ENCODE results near the gene FOXD4L1. TPM values are rescaled to one million over a fixed set of nuclear protein-coding genes. Genes with fewer than 3 reads are reported as not detected.
"Not testable (repeated sequence)": the region's sequence is repeated elsewhere in the genome, so short reads cannot be mapped to it uniquely, and the experiment has no call there.

The FOXD4L1 gene
- total RNA-seq, 1 experiment from 2014 or later: not detected

GRCh38 chr2:113510913-113511312 is 12.4 kb downstream of the FOXD4L1 start:
- not testable (repeated sequence) for H3K4me1 Mint-ChIP-seq; H4K8ac ChIP-seq (replicated peaks; ENCODE audit: insufficient read length, low read depth, low read length); H4K91ac ChIP-seq (ENCODE audit: insufficient read length, low read depth, low read length); H3K27me3 ChIP-seq (ENCODE audit: insufficient read depth, low read length); H3K27ac ChIP-seq (ENCODE audit: insufficient read length, low read depth, low read length); H3K18ac ChIP-seq (ENCODE audit: insufficient read length, low read depth, low read length); H2BK12ac ChIP-seq (ENCODE audit: insufficient read length, low read depth, low read length); H3K4ac ChIP-seq (ENCODE audit: low read depth, low read length); H3T11ph ChIP-seq (ENCODE audit: low read length); H3K4me2 ChIP-seq (ENCODE audit: insufficient read depth, insufficient read length, low read length); H3K9ac ChIP-seq (ENCODE audit: extremely low read depth, insufficient read length, low read length); H3K9me3 Mint-ChIP-seq; H2AK5ac ChIP-seq (ENCODE audit: insufficient read length, low read length); H3K14ac ChIP-seq (ENCODE audit: insufficient read depth, low read length); H3K23ac ChIP-seq (ENCODE audit: insufficient read length, low read depth, low read length); H3K4me3 Mint-ChIP-seq; H3K36me3 Mint-ChIP-seq (ENCODE audit: insufficient read depth in 1 of 3, low read depth in 3 of 3); H3K9me3 ChIP-seq (ENCODE audit: control insufficient read depth, low read depth, low read length); DNase-seq; H2BK20ac ChIP-seq (ENCODE audit: low read depth, low read length, poor library complexity, severe bottlenecking); H2BK15ac ChIP-seq (ENCODE audit: low read depth, low read length); H3K27ac Mint-ChIP-seq; H3K56ac ChIP-seq (ENCODE audit: insufficient read length, low read depth, low read length); H3K79me1 ChIP-seq (ENCODE audit: insufficient read depth, low read depth, low read length, poor library complexity, severe bottlenecking); H4K5ac ChIP-seq (ENCODE audit: insufficient read length, low read depth, low read length); H3K79me2 ChIP-seq (ENCODE audit: insufficient read depth, low read length); H2BK120ac ChIP-seq (ENCODE audit: low read depth, low read length, poor library complexity, severe bottlenecking); H3K4me1 ChIP-seq (ENCODE audit: insufficient read depth, low read length); H4K20me1 ChIP-seq (ENCODE audit: control insufficient read depth, insufficient read depth, insufficient read length); H2AFZ ChIP-seq (ENCODE audit: low read length); H3K23me2 ChIP-seq (ENCODE audit: insufficient read length, low read depth, low read length, poor library complexity, severe bottlenecking); H2BK5ac ChIP-seq (ENCODE audit: insufficient read length, low read length)
- no CpG with 5 or more reads among the region's 3 CpGs for WGBS (ENCODE audit: extremely low coverage, insufficient read length, low lambda C conversion rate)
- peaks cover 62% of the 10 kb centered on the region for H3K27me3 Mint-ChIP-seq (ENCODE audit: low read depth)

GRCh38 chr2:113511859-113512258 is 13.4 kb downstream of the FOXD4L1 start:
- not testable (repeated sequence) for H3K4me1 Mint-ChIP-seq; H3K18ac ChIP-seq (ENCODE audit: insufficient read length, low read depth, low read length); H4K91ac ChIP-seq (ENCODE audit: insufficient read length, low read depth, low read length); H3K27me3 ChIP-seq (ENCODE audit: insufficient read depth, low read length); H3T11ph ChIP-seq (ENCODE audit: low read length); H3K27ac ChIP-seq (ENCODE audit: insufficient read length, low read depth, low read length); H3K4ac ChIP-seq (ENCODE audit: low read depth, low read length); H2BK120ac ChIP-seq (ENCODE audit: low read depth, low read length, poor library complexity, severe bottlenecking); H3K14ac ChIP-seq (ENCODE audit: insufficient read depth, low read length); H3K79me2 ChIP-seq (ENCODE audit: insufficient read depth, low read length); H2BK15ac ChIP-seq (ENCODE audit: low read depth, low read length); H4K5ac ChIP-seq (ENCODE audit: insufficient read length, low read depth, low read length); H3K4me2 ChIP-seq (ENCODE audit: insufficient read depth, insufficient read length, low read length); H3K9me3 ChIP-seq (ENCODE audit: control insufficient read depth, low read depth, low read length); H3K4me1 ChIP-seq (ENCODE audit: insufficient read depth, low read length); H3K23ac ChIP-seq (ENCODE audit: insufficient read length, low read depth, low read length); H2BK5ac ChIP-seq (ENCODE audit: insufficient read length, low read length); DNase-seq; H2BK12ac ChIP-seq (ENCODE audit: insufficient read length, low read depth, low read length); H2BK20ac ChIP-seq (ENCODE audit: low read depth, low read length, poor library complexity, severe bottlenecking); H3K23me2 ChIP-seq (ENCODE audit: insufficient read length, low read depth, low read length, poor library complexity, severe bottlenecking); H3K36me3 Mint-ChIP-seq (ENCODE audit: insufficient read depth in 1 of 3, low read depth in 3 of 3); H3K4me3 Mint-ChIP-seq; H2AK5ac ChIP-seq (ENCODE audit: insufficient read length, low read length); H4K20me1 ChIP-seq (ENCODE audit: control insufficient read depth, insufficient read depth, insufficient read length); H3K27ac Mint-ChIP-seq; H3K56ac ChIP-seq (ENCODE audit: insufficient read length, low read depth, low read length); H3K9me3 Mint-ChIP-seq; H3K79me1 ChIP-seq (ENCODE audit: insufficient read depth, low read depth, low read length, poor library complexity, severe bottlenecking); H3K9ac ChIP-seq (ENCODE audit: extremely low read depth, insufficient read length, low read length); H4K8ac ChIP-seq (replicated peaks; ENCODE audit: insufficient read length, low read depth, low read length); H2AFZ ChIP-seq (ENCODE audit: low read length)
- peaks cover 62% of the 10 kb centered on the region for H3K27me3 Mint-ChIP-seq (ENCODE audit: low read depth)
- no CpG with 5 or more reads among the region's 14 CpGs for WGBS (ENCODE audit: extremely low coverage, insufficient read length, low lambda C conversion rate)

Data from H9 (cell line).